ENCODE results near the gene LRRC57.

DNA sequence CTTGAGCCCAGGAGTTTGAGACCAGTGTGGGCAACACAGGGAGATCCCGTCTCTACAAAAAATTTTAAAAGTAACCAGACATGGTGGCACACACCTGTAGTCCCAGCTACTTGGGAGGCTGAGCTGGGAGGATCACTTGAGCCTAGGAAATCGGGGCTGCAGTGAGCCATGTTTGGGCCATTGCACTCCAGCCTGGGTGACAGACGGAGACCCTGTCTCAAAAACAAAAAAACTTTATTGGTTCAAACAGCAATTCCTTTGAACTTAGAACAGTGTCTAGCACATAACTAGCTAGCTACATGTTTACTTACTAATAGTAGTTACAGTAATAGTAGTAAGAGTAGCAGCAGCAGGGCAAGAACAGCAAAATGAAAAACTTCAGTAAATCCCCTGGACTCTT lies 10.1 kb upstream of the LRRC57 start:
- no peak for TF ChIP-seq MNT (IDR thresholded peaks at IDR 0.05)
- no peak for TF ChIP-seq CHD2 (IDR thresholded peaks at IDR 0.05; ENCODE audit: low read depth, low read length)
- no peak for TF ChIP-seq ELF1 (CRISPR knock-in tag; IDR thresholded peaks at IDR 0.05)

All from HepG2 (cell line).